ENCODE data around the gene WFIKKN2. TPM values are rescaled to one million over a fixed set of nuclear protein-coding genes. Genes with fewer than 3 reads are reported as not detected.

WFIKKN2 gene
- total RNA-seq, 1 donor = under 0.01 TPM

DNA sequence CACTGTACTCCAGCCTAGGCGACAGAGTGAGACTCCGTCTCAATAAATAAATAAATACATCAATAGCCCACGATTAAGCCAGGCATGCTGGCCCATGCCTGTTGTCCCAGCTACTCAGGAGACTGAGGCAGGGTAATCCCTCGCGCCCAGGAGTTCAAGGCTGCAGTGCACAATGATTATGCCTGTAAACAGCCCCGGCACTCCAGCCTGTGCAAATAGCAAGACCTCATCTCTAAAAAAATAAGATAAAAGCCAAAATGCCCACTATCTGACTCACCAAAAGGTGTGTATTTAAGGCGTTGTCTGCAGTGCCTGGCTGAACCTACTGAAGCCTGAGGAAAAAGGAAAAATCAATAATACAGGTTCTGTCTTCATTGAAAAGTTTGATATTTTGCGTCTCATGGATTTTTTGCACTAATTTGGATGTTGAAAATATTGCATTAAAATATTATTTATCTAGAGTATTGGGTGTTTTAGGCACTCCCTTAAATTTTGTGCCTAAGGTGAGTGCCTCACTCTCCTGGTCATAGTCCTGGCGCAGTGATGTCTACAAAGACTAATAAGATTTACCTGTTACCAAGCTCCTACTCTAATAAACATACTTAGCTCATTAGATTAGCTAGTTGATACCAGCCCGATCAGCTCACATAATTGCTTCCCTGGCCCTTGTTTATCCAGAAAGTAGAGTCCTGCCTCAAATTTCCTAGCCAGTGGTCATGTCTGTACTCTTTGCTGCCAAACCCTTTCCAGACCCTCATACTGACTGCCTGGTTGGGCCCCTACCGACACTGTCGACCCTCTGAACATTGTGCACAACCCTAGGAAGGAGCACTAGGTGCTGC is 55.5 kb downstream of the WFIKKN2 start:
- no peak for DNase-seq (ENCODE audit: low read depth)
- TF ChIP-seq, protein P1, sequence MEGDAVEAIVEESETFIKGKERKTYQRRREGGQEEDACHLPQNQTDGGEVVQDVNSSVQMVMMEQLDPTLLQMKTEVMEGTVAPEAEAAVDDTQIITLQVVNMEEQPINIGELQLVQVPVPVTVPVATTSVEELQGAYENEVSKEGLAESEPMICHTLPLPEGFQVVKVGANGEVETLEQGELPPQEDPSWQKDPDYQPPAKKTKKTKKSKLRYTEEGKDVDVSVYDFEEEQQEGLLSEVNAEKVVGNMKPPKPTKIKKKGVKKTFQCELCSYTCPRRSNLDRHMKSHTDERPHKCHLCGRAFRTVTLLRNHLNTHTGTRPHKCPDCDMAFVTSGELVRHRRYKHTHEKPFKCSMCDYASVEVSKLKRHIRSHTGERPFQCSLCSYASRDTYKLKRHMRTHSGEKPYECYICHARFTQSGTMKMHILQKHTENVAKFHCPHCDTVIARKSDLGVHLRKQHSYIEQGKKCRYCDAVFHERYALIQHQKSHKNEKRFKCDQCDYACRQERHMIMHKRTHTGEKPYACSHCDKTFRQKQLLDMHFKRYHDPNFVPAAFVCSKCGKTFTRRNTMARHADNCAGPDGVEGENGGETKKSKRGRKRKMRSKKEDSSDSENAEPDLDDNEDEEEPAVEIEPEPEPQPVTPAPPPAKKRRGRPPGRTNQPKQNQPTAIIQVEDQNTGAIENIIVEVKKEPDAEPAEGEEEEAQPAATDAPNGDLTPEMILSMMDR (IDR thresholded peaks at IDR 0.05; ENCODE audit: insufficient read depth, low read depth, low read length) = no peak
- H3K4me3 ChIP-seq (ENCODE audit: low read depth, low read length) = no peak overlapping the region

DNA sequence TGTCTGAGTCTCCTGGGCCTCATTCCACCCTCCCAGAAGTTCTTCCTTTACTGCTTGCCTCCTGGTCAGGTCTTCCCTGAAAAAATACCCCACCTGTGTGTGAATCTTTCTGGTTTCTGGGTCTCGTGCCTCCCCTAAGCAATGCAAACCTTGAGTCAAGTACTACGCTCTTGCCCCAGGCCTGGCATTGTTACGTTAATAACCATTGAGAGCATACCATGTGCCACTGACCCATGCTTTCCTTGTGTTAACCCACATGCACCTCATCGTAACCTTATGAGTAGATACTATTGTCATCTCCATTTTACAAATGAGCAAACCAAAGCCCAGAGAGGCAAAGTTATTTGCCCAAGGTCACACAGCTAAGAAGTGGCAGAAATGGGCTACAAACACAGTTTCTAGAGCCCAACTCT is 56.2 kb downstream of the WFIKKN2 start:
- TF ChIP-seq, protein P1 (IDR thresholded peaks at IDR 0.05; ENCODE audit: insufficient read depth, low read depth, low read length) = no peak
- H3K4me3 ChIP-seq (ENCODE audit: low read depth, low read length) = no peak overlapping the region
- DNase-seq (ENCODE audit: low read depth) = no peak

Small RNAs within 50 kb of the gene (small RNA-seq; reads per million reads assigned to genes)
- not detected for gene AC005921.1

Other genes with a start within 250 kb of the WFIKKN2 start
- gene ABCC3, start 200.7 kb upstream of the WFIKKN2 start, total RNA-seq = 14.5 and 39.3 TPM in 2 replicates
- gene ANKRD40, start 127.7 kb upstream of the WFIKKN2 start, total RNA-seq = 47.0 and 59.6 TPM in 2 replicates
- gene LUC7L3, start 116.0 kb upstream of the WFIKKN2 start, total RNA-seq = 26.7 and 31.5 TPM in 2 replicates
- gene ANKRD40CL, start 68.1 kb upstream of the WFIKKN2 start, total RNA-seq = not detected in 2 replicates
- gene TOB1, start 30.8 kb downstream of the WFIKKN2 start, total RNA-seq = 13.5 and 18.6 TPM in 2 replicates